HepG2 (cell line): ENCODE results near the gene ZNF511. TPM values are rescaled to one million over a fixed set of nuclear protein-coding genes. Genes with fewer than 3 reads are reported as not detected.

Experiments
- ARNT ChIP-seq: fragments of 450-650 bp; IDR thresholded peaks from 2 replicates; pipeline ENCODE4 v1.6.1; 2017
- ATF7-NPFF ChIP-seq: sonication (generic); formaldehyde crosslinking; IDR thresholded peaks from 2 replicates; pipeline ENCODE4 v1.8.1; 2023; ENCODE audit warnings: mild to moderate bottlenecking, low read depth, missing genetic modification reagents, moderate library complexity
- EHMT2 ChIP-seq: fragments of 200-600 bp; sonication (generic); IDR thresholded peaks from 2 replicates; pipeline ENCODE4 v1.7.0; 2017; ENCODE audit warnings: antibody characterized with exemption, low read depth, low read length, borderline replicate concordance
- HOXA9 ChIP-seq: sonication (generic); formaldehyde crosslinking; IDR thresholded peaks from 2 replicates; pipeline ENCODE4 v1.8.1; 2022; ENCODE audit warnings: missing genetic modification reagents, mild to moderate bottlenecking, moderate library complexity, borderline replicate concordance
- IRX3 ChIP-seq: sonication (generic); formaldehyde crosslinking; IDR thresholded peaks from 2 replicates; pipeline ENCODE4 v1.8.1; 2023; ENCODE audit warnings: mild to moderate bottlenecking, low read depth, missing genetic modification reagents, borderline replicate concordance
- NFE2L2 ChIP-seq: fragments of 150-350 bp; IDR thresholded peaks from 2 replicates; pipeline ENCODE4 v1.6.1; 2014; ENCODE audit warnings: low read length
- NRL ChIP-seq: sonication (generic); formaldehyde crosslinking; IDR thresholded peaks from 2 replicates; pipeline ENCODE4 v1.5.0; 2020; ENCODE audit warnings: missing genetic modification reagents, mild to moderate bottlenecking, moderate library complexity, borderline replicate concordance
- POGZ ChIP-seq: sonication (generic); formaldehyde crosslinking; IDR thresholded peaks from 2 replicates; pipeline ENCODE4 v1.4.0; 2020; ENCODE audit warnings: mild to moderate bottlenecking, missing genetic modification reagents
- SALL2 ChIP-seq: sonication (generic); formaldehyde crosslinking; IDR thresholded peaks from 2 replicates; pipeline ENCODE4 v1.8.1; 2023; ENCODE audit warnings: mild to moderate bottlenecking, missing genetic modification reagents, inconsistent platforms
- SKIL ChIP-seq: sonication (generic); formaldehyde crosslinking; IDR thresholded peaks from 2 replicates; pipeline ENCODE4 v1.8.0; 2022; ENCODE audit warnings: missing genetic modification reagents, mild to moderate bottlenecking, moderate library complexity, borderline replicate concordance
- ZNF142 ChIP-seq: sonication (generic); formaldehyde crosslinking; IDR thresholded peaks from 2 replicates; pipeline ENCODE4 v1.4.0; 2020; ENCODE audit warnings: missing genetic modification reagents
- ZNF143 ChIP-seq: sonication (generic); formaldehyde crosslinking; IDR thresholded peaks from 2 replicates; pipeline ENCODE4 v1.4.0; 2020; ENCODE audit warnings: missing genetic modification reagents
- ZNF256 ChIP-seq: sonication (generic); formaldehyde crosslinking; conservative IDR thresholded peaks from 2 replicates; pipeline ENCODE4 v1.4.0; 2020; ENCODE audit warnings: missing genetic modification reagents
- ZNF276 ChIP-seq: sonication (generic); formaldehyde crosslinking; IDR thresholded peaks from 2 replicates; pipeline ENCODE4 v1.4.0; 2020; ENCODE audit warnings: mild to moderate bottlenecking, low read depth, missing genetic modification reagents
- ZNF737 ChIP-seq: sonication (generic); formaldehyde crosslinking; IDR thresholded peaks from 2 replicates; pipeline ENCODE4 v1.5.0; 2020; ENCODE audit warnings: missing genetic modification reagents, mild to moderate bottlenecking, borderline replicate concordance
- polyA plus RNA-seq, 8 experiments: library from polyadenylated mRNA; depleted of rRNA in 3 of 8; stranded (reverse) in 7 of 8; unstranded in 1 of 8; fragments of >200 nt; fragmentation: Illumina TruSeq in 4 of 8; extraction: Trizol in 4 of 8; gene quantifications; 2 replicates each; pipeline versions ENCODE4 v1.2.1 to v1.2.3, GENCODE V29; 2011 to 2016; ENCODE audit warnings: low read depth in 4 of 8, missing spikeins in 1 of 8, mixed read lengths in 1 of 8; ENCODE audit not compliant: insufficient read depth in 1 of 8
- total RNA-seq, 5 experiments: library from RNA; depleted of rRNA; stranded (reverse); fragments of >200 nt; fragmentation: Illumina TruSeq; extraction: Trizol; gene quantifications; 2 replicates each; pipeline ENCODE4 v1.2.3, GENCODE V29; 2016; ENCODE audit warnings: low read depth in 1 of 5

The ZNF511 gene
- total and polyA plus RNA-seq, 2 of the 13 experiments (the other 11 are each of a cell fraction or from before 2014, with no cell fraction given): 35.6 to 66.4 TPM

GRCh38 chr10:133347710-133348517 is 39.2 kb downstream of the ZNF511 start (continued):
- TF ChIP-seq ZNF276 (CRISPR knock-in tag) (no peak), ZNF256 (CRISPR knock-in tag) (no peak), POGZ (CRISPR knock-in tag) (no peak), ZNF143 (CRISPR knock-in tag) (peak; percentile 72), ZNF737 (CRISPR knock-in tag) (no peak), HOXA9 (no peak), ATF7-NPFF (CRISPR knock-in tag) (no peak), NFE2L2 (no peak), SKIL (no peak), SALL2 (CRISPR knock-in tag) (no peak), ZNF142 (CRISPR knock-in tag) (no peak), NRL (CRISPR knock-in tag) (no peak), ARNT (no peak), IRX3 (CRISPR knock-in tag) (no peak), EHMT2 (no peak)
